ENCODE results near the gene MSL3B.
A peak's percentile ranks its signal among the peaks of the same experiment; 100 is the strongest.

The MSL3B gene

GRCh38 chr2:233865838-233866237, 2.3 kb downstream of the MSL3B start:
- no peak for DNase-seq (ENCODE audit: extremely low read depth, low read depth)
- peak; percentile 39 for TF ChIP-seq CTCF (IDR thresholded peaks at IDR 0.05; ENCODE audit: low read depth, low read length, missing control alignments)
- no peak overlapping the region for H3K4me3 ChIP-seq (replicated peaks; ENCODE audit: low read depth, low read length)

- DNase-seq (ENCODE audit: extremely low read depth, low read depth), result no peak
- no peak overlapping the region for H3K4me3 ChIP-seq (replicated peaks; ENCODE audit: low read depth, low read length)
- TF ChIP-seq CTCF (IDR thresholded peaks at IDR 0.05; ENCODE audit: low read depth, low read length, missing control alignments), result no peak
Observed at GRCh38 chr2:233862261-233862768, 5.9 kb downstream of the MSL3B start.

GRCh38 chr2:233858331-233858730, 9.9 kb downstream of the MSL3B start:
- no peak for TF ChIP-seq CTCF (IDR thresholded peaks at IDR 0.05; ENCODE audit: low read depth, low read length, missing control alignments)
- DNase-seq (ENCODE audit: extremely low read depth, low read depth), result no peak
- no peak overlapping the region for H3K4me3 ChIP-seq (replicated peaks; ENCODE audit: low read depth, low read length)

- H3K4me3 ChIP-seq (replicated peaks; ENCODE audit: low read depth, low read length), result no peak overlapping the region
- no peak for DNase-seq (ENCODE audit: extremely low read depth, low read depth)
- peak; percentile 82 for TF ChIP-seq CTCF (IDR thresholded peaks at IDR 0.05; ENCODE audit: low read depth, low read length, missing control alignments)
Observed at GRCh38 chr2:233857511-233858141, 10.6 kb downstream of the MSL3B start.

- H3K4me3 ChIP-seq (replicated peaks; ENCODE audit: low read depth, low read length), result no peak overlapping the region
- DNase-seq (ENCODE audit: extremely low read depth, low read depth), result no peak
- TF ChIP-seq CTCF (IDR thresholded peaks at IDR 0.05; ENCODE audit: low read depth, low read length, missing control alignments), result no peak
Observed at GRCh38 chr2:233856184-233856583, 12.0 kb downstream of the MSL3B start.

GRCh38 chr2:233855345-233855744, 12.8 kb downstream of the MSL3B start:
- H3K4me3 ChIP-seq (replicated peaks; ENCODE audit: low read depth, low read length), result no peak overlapping the region
- no peak for TF ChIP-seq CTCF (IDR thresholded peaks at IDR 0.05; ENCODE audit: low read depth, low read length, missing control alignments)
- no peak for DNase-seq (ENCODE audit: extremely low read depth, low read depth)

Measured in HFF-Myc (cell line).